Stimulated activated naive CD8-positive, alpha-beta T cell treated with anti-CD3 and anti-CD28 coated beads, Interleukin-15, amount 100 ng/mL, for 72 hours (primary cell): ENCODE results near the gene KLHL33.
"Not testable (repeated sequence)": the region's sequence is repeated elsewhere in the genome, so short reads cannot be mapped to it uniquely, and the experiment has no call there.

Experiments
- ATAC-seq: fragments of 150-1000 bp; cut with Tn5 transposase; 2 replicates; pipeline ENCODE4 v1.10.0; 2021; ENCODE audit warnings: mild to moderate bottlenecking, moderate library complexity
- DNase-seq, 2 donors: peaks; one replicate each; pipeline ENCODE4 v3.0.0; 2021 to 2022
- H3K27ac Mint-ChIP-seq, 2 donors: one replicate each; pipeline ENCODE4 v1.8.0; 2022; ENCODE audit warnings: mild to moderate bottlenecking in 2 of 2, mixed read lengths in 2 of 2, moderate library complexity in 2 of 2
- H3K27me3 Mint-ChIP-seq: one replicate; pipeline ENCODE4 v1.8.0; 2022; ENCODE audit warnings: mixed read lengths
- H3K4me1 Mint-ChIP-seq: one replicate; pipeline ENCODE4 v1.8.0; 2022; ENCODE audit warnings: mild to moderate bottlenecking, mixed read lengths
- H3K4me3 Mint-ChIP-seq, 2 donors: one replicate each; pipeline ENCODE4 v1.8.0; 2022; ENCODE audit warnings: mild to moderate bottlenecking in 2 of 2, mixed read lengths in 2 of 2, moderate library complexity in 1 of 2
- H3K9me3 Mint-ChIP-seq, 2 donors: one replicate each; pipeline ENCODE4 v1.8.0; 2022; ENCODE audit warnings: mixed read lengths in 2 of 2

KLHL33 gene

DNA sequence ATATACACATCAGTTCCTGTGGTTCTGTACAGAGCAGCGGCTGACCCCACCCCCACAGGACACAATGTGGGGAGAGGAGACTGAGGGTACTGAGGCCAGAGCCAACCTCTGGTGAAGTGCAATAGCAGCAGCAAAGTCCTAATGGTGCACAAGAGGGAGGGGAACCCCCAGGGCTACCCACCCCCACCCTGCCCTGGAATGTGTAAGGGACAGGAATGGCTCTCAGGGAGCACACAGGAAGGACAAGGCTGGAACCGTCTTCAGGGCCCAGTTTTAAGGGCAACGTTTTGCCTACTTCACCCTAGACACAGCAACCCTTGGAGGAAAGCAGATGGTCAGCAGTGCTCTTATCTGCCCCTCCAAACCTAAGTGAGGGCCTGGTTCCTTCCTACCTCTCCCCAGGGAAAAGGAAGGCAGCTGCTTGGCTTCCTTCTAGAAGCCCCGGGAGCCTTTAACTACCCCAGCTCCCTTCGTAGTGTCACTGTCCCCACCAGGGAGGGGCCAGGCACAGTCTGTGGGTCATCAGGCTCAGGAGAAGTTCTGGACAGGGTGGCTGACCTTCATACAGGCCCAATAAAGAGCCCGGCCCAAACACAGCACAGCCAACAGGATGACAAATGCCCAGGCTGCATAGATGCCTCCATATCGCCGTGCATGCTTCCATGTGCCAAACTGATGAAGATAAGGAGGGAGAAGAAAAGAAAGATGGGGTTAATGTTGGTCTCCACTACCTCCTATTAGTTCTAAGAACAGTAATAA is 22.2 kb upstream of the KLHL33 start:
- Mint-ChIP-seq H3K27me3 (no peaks in the 10 kb centered on the region), H3K27ac (peak overlapping the region in 1 of 2 donors; percentile 12), H3K4me1 (peaks cover 34% of the 10 kb centered on the region), H3K9me3 (no peaks in the 10 kb centered on the region), H3K4me3 (no peak overlapping the region)
- ATAC-seq (no peak), DNase-seq (no peak)

DNA sequence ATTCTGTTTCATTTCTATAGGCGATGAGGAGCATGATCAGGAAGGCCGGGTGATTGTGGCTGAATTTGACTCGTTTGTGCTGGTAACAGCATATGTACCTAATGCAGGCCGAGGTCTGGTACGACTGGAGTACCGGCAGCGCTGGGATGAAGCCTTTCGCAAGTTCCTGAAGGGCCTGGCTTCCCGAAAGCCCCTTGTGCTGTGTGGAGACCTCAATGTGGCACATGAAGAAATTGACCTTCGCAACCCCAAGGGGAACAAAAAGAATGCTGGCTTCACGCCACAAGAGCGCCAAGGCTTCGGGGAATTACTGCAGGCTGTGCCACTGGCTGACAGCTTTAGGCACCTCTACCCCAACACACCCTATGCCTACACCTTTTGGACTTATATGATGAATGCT is 21.0 kb upstream of the KLHL33 start:
- ATAC-seq, result no peak
- Mint-ChIP-seq H3K4me3 (no peak overlapping the region), H3K9me3 (no peaks in the 10 kb centered on the region), H3K27ac (no peak overlapping the region), H3K27me3 (no peaks in the 10 kb centered on the region), H3K4me1 (peaks cover 38% of the 10 kb centered on the region)
- DNase-seq, result no peak

DNA sequence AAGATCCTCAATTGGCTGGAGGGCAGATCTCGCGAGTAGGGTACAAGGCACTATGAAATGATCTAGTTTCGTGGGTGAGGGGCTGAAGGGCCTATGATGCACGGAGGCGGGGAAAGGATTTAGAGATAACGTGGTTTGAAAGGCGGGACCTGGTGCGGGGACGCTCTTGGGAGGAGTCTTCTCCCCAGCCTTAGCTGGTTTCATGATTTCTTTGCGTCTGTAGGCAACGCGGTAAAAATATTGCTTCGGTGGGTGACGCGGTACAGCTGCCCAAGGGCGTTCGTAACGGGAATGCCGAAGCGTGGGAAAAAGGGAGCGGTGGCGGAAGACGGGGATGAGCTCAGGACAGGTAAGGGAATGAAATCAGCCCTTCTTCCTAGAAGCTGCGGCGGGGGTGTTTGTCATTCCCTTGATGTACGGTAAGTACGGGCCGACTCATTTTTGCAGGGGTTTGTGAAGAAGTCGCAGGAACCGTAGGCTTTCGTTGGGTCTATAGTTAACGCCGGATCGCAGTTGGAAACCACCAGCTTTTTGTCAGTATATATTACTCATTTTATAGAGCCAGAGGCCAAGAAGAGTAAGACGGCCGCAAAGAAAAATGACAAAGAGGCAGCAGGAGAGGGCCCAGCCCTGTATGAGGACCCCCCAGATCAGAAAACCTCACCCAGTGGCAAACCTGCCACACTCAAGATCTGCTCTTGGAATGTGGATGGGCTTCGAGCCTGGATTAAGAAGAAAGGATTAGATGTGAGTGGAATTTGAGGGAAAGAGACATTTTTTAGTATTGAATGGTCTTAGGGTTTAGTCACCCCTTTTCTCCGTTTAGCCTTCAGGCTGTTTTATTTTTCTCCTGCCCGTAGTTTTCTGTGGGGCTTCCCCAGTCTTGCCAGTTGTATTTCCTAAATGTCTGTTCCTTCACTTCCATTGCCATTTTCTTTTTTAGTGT is 19.7 kb upstream of the KLHL33 start:
- Mint-ChIP-seq H3K27ac (no peak overlapping the region), H3K4me3 (no peak overlapping the region), H3K4me1 (peaks cover 36% of the 10 kb centered on the region), H3K9me3 (no peaks in the 10 kb centered on the region), H3K27me3 (no peaks in the 10 kb centered on the region)
- no peak for DNase-seq
- ATAC-seq, result peak; percentile 75

DNA sequence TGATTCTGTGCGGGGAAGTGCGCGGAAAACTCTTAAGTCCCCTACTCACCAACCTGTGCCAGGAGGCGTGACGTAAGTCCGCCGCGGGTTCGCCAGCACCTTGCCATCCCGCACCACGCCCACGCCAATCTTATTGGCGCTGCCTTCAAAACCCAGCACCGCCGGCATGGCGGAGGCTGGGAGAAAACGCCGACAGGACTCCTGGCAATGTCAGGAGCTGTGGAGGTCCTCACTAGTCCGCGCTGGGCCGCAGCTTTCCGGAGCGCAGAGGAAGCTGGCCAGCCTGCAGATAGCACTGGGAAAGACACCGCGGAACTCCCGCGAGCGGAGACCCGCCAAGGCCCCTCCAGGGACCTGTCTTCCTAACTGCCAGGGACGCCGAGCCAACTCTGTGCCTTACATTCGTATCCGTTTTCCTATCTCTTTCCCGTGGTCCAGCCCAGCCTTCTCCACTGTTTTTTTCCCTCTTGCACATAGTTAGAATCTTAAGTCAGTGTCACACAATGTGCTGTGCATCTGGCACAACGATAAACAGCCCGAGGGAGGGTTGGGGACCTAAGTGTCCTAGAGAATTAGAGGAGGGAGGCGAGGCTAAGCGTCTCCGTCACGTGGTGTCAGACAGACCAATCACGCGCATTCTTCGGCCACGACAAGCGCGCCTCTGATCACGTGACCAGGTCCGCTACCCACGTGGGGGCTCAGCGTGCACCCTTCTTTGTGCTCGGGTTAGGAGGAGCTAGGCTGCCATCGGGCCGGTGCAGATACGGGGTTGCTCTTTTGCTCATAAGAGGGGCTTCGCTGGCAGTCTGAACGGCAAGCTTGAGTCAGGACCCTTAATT is 18.8 kb upstream of the KLHL33 start, which contains the start of the genes APEX1 and OSGEP:
APEX1 (plus strand) TSS at position 711 of the 839 bp plus-strand sequence. CDS start 420 bp downstream, outside the sequence.
OSGEP (minus strand) TSS at position 297 of the 839 bp plus-strand sequence; CDS start at position 168, 129 bp downstream.
- no peaks in the 10 kb centered on the region for H3K9me3 Mint-ChIP-seq
- DNase-seq (peak; percentile 95 to 99), ATAC-seq (peak; percentile 92)
- H3K4me3 Mint-ChIP-seq, result peak within 1 kb of the TSS; percentile 11 to 27
- no peaks in the 10 kb centered on the region for H3K27me3 Mint-ChIP-seq
- H3K27ac Mint-ChIP-seq, result no peak within 1 kb of the TSS
- peaks cover 27% of the 10 kb centered on the region for H3K4me1 Mint-ChIP-seq

DNA sequence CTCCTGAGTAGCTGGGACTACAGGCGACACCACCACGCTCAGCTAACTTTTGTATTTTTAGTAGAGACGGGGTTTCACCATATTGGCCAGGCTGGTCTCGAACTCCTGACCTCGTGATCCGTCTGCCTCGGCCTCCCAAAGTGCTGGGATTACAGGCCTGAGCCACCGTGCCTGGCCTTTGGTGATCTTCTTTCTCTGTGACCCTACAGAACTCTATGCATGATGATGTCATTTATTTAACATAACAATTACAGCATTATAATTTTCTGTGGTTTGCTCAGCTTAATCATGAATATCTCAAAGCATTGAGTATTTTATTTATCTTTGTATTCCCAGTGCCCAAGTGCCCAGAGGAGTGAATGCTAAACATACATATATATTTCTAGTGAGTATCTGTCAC is 16.9 kb upstream of the KLHL33 start:
- H3K27ac Mint-ChIP-seq, DNase-seq, H3K27me3 Mint-ChIP-seq, ATAC-seq, H3K9me3 Mint-ChIP-seq: not testable (repeated sequence)
- H3K4me3 Mint-ChIP-seq, result peak overlapping the region; percentile 4 to 53
- peaks cover 14% of the 10 kb centered on the region for H3K4me1 Mint-ChIP-seq

DNA sequence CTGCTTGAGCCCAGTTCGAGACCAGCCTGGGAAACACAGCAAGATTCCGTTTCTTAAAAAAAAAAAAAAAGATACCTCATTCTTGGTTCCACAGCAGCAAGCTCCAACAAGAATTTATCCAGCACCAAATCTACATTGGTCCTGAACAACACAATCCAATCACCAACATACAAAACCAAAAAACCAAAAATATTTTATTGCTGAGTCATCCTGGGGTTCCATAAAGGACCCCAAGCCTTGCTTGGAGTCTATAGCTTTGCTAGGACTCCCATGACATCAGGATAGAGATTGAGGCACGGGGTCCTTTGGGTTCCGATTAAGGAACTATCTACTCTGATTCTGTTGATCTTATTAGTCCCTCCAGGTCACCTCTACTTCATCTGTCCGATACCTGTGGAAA is 10.9 kb upstream of the KLHL33 start:
- no peaks in the 10 kb centered on the region for H3K9me3 Mint-ChIP-seq
- H3K27ac Mint-ChIP-seq, result no peak overlapping the region
- H3K4me3 Mint-ChIP-seq, result no peak overlapping the region
- ATAC-seq, result no peak
- peaks cover 10% of the 10 kb centered on the region for H3K4me1 Mint-ChIP-seq
- DNase-seq, result no peak
- H3K27me3 Mint-ChIP-seq, result no peaks in the 10 kb centered on the region

DNA sequence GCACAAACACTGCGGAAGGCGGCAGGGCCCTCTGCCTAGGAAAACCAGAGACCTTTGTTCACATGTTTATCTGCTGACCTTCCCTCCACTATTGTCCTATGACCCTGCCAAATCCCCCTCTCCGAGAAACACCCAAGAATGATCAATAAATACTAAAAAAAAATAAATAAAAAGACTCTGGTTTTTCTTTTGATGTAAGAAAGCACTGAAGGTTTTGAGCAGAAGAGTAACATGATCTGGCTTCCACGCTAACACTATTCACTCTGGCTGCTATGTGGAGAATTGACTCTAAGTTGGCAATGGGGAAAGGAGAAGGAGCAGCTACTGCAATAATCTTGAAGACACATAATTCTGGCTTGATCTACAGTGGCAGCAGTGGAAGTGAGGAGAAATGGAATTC is 7.7 kb upstream of the KLHL33 start:
- H3K4me3 Mint-ChIP-seq, DNase-seq, H3K27me3 Mint-ChIP-seq, H3K9me3 Mint-ChIP-seq, H3K27ac Mint-ChIP-seq, ATAC-seq: not testable (repeated sequence)
- peaks cover 29% of the 10 kb centered on the region for H3K4me1 Mint-ChIP-seq

DNA sequence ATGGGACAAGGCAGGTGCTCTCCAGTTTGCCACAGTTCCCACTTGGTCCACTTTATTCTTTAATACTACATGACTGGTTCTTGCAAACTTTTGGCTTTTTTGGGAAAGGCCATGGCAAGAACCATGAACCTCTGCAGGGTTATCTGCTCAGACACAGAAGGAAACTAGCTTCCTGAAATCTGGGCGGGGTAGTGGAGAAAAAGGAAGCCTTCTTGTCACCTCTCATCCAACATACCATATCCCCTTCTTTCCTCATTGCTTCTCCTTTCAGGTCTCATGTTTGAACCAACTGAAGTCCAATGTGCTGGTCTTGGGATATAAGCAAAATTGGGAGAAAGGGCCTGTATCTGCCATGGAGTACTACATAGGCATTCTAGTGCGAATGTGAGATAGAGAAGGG is 5.5 kb upstream of the KLHL33 start:
- DNase-seq (no peak), ATAC-seq (peak; percentile 6)
- Mint-ChIP-seq H3K4me1 (peaks cover 29% of the 10 kb centered on the region), H3K4me3 (peak overlapping the region in 1 of 2 donors; percentile 75), H3K27ac (no peak overlapping the region), H3K9me3 (no peaks in the 10 kb centered on the region), H3K27me3 (no peaks in the 10 kb centered on the region)

DNA sequence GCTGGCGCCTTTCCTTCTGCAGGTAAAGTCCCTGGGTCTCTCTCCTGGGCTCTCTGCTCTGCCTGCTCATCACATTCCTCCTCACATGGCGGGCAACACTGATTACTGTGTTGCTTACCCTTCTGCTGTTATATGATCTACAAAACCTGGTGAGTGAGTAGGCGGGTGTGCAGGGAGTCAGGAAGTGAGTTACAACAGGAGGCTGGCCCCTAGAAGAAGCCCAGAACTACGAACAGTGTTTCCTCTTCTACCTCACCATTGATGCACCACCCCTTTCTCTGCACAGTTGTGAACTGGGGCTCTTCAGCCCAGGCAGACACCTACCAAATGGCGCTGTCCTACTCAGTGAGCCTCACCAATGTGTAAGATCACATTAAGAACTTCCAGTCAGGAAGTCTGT is 4.9 kb upstream of the KLHL33 start:
- H3K4me1 Mint-ChIP-seq, result peaks cover 29% of the 10 kb centered on the region
- no peaks in the 10 kb centered on the region for H3K9me3 Mint-ChIP-seq
- peak overlapping the region; percentile 87 to 97 for H3K27ac Mint-ChIP-seq
- peak overlapping the region; percentile 75 to 76 for H3K4me3 Mint-ChIP-seq
- ATAC-seq (peak; percentile 90), DNase-seq (peak; percentile 38 to 55)
- H3K27me3 Mint-ChIP-seq, result no peaks in the 10 kb centered on the region

DNA sequence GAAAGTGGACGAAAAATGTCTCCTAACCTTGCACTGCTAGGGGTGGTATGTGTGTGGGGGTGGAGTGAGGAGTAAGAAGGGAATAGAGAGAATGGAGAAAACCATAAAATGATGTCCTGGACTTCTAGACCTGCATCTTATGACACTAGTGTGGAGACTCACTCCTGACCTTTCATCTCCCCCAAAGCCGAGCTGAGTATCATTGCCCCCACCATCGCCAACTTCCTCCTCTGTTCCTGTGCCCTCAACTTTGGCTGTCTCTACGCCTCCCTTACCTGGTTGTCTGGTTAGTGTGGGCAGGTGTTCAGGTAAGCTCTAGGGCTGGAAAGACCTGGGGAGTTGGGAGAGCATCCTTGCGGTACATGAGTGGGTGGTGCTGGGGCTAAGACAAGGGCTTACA is 4.5 kb upstream of the KLHL33 start:
- peak overlapping the region; percentile 75 to 76 for H3K4me3 Mint-ChIP-seq
- no peak for DNase-seq
- H3K27me3 Mint-ChIP-seq, result no peaks in the 10 kb centered on the region
- peaks cover 29% of the 10 kb centered on the region for H3K4me1 Mint-ChIP-seq
- ATAC-seq, result peak; percentile 53
- H3K9me3 Mint-ChIP-seq, result no peaks in the 10 kb centered on the region
- H3K27ac Mint-ChIP-seq, result peak overlapping the region; percentile 51 to 87

DNA sequence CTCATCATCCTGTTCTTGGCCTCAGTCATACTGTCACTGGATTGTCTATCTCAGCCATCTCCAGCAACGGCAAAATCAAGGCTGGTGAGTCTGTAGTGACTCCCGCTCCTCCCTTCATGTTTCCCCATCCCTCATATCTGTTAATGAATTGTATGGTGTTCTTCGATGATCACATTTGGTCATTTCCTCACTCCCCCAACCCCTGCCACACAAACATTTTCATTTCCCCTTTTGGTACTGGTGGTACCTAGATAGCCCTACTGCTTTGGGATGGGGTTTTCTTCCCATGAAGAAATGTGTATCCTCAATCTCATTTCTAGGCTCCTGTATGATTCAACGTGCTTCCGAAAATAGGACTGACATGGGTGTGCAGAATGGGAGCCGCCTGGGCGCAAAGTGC is 2.7 kb upstream of the KLHL33 start:
- DNase-seq (no peak), ATAC-seq (no peak)
- no peak overlapping the region for H3K27ac Mint-ChIP-seq
- H3K4me3 Mint-ChIP-seq, result no peak overlapping the region
- no peaks in the 10 kb centered on the region for H3K27me3 Mint-ChIP-seq
- no peaks in the 10 kb centered on the region for H3K9me3 Mint-ChIP-seq
- peaks cover 29% of the 10 kb centered on the region for H3K4me1 Mint-ChIP-seq

DNA sequence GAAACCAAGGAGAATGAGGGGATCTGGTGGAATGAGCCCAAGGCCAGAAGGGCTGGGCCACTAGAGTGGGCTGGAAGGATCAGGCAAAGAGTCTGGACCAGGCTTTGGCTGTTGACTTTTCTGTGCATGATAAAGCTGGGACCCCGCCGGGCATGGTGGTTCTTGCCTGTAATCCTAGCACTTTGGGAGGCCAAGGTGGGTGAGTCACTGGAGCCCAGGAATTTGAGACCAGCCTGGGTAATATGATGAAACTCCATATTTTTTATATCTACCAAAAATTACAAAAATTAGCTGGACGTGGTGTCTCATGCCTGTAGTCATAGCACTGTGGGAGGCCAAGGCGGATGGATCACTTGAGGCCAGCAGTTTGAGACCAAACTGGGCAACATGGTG is 393 bp upstream of the KLHL33 start:
- DNase-seq (no peak), ATAC-seq (no peak)
- H3K27me3 Mint-ChIP-seq, result no peaks in the 10 kb centered on the region
- H3K4me1 Mint-ChIP-seq, result peaks cover 16% of the 10 kb centered on the region
- no peak overlapping the region for H3K27ac Mint-ChIP-seq
- H3K4me3 Mint-ChIP-seq, result no peak overlapping the region
- no peaks in the 10 kb centered on the region for H3K9me3 Mint-ChIP-seq

DNA sequence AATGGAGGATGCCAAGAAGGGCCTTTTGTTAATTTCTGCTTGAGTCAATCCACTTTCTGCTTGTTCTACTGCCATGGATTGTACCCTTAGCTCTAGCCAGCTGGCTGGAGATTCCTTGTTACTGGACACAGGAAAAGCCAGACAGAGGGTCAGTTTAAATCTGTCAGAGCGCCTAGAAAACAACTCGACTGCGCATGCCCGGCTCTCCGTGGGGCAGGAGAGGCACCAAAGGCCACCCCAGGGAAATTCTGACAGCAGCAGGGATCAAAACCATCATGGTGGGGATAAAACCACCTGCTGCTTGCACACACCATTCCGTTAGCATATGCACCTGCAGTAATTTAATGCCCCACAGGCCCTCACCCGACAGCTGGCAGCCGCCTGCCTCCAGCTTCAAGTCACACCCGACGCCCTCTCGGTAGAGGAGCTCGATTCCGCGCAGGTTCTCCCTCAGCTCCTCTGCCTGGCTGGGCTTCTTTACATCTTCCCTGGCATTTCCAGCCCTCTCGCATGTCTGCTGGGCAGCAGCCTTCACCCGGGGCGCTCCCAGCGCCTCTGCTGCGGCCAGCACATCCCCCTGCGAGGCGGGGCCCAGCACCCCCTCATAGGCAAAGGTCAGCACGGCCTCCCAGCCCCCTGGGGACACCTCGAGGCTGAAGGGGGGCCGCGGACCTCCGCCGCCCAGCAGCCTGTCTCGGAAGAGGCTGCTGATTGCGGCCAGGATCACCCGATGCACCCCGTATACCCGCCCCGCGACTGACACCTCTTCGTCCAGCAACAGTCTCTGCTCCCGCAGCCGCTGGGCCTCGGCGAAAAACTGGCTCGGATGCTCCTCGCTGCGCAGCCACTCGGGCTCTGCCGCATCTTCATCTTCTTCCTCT is 1.0 kb downstream of the KLHL33 start:
- H3K4me1 Mint-ChIP-seq, result peaks cover 9% of the 10 kb centered on the region
- DNase-seq (no peak), ATAC-seq (no peak)
- H3K9me3 Mint-ChIP-seq, result no peaks in the 10 kb centered on the region
- no peak overlapping the region for H3K4me3 Mint-ChIP-seq
- no peaks in the 10 kb centered on the region for H3K27me3 Mint-ChIP-seq
- H3K27ac Mint-ChIP-seq, result no peak overlapping the region
